ENCODE measurements around the gene MICAL3. TPM values are rescaled to one million over a fixed set of nuclear protein-coding genes. Genes with fewer than 3 reads are reported as not detected.

MICAL3 gene, protein sequence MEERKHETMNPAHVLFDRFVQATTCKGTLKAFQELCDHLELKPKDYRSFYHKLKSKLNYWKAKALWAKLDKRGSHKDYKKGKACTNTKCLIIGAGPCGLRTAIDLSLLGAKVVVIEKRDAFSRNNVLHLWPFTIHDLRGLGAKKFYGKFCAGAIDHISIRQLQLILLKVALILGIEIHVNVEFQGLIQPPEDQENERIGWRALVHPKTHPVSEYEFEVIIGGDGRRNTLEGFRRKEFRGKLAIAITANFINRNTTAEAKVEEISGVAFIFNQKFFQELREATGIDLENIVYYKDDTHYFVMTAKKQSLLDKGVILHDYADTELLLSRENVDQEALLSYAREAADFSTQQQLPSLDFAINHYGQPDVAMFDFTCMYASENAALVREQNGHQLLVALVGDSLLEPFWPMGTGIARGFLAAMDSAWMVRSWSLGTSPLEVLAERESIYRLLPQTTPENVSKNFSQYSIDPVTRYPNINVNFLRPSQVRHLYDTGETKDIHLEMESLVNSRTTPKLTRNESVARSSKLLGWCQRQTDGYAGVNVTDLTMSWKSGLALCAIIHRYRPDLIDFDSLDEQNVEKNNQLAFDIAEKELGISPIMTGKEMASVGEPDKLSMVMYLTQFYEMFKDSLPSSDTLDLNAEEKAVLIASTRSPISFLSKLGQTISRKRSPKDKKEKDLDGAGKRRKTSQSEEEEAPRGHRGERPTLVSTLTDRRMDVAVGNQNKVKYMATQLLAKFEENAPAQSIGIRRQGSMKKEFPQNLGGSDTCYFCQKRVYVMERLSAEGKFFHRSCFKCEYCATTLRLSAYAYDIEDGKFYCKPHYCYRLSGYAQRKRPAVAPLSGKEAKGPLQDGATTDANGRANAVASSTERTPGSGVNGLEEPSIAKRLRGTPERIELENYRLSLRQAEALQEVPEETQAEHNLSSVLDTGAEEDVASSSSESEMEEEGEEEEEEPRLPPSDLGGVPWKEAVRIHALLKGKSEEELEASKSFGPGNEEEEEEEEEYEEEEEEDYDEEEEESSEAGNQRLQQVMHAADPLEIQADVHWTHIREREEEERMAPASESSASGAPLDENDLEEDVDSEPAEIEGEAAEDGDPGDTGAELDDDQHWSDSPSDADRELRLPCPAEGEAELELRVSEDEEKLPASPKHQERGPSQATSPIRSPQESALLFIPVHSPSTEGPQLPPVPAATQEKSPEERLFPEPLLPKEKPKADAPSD (N-terminal part only)
- 39.2 and 41.8 TPM in 2 replicates for total RNA-seq (2021; fragmentation: NEBNext Ultra II Directional; extraction: Animal tissue kit (Norgen Biotek cat#: 25700))
- 8.3 and 10.8 TPM in 2 replicates for polyA plus RNA-seq (2011; rRNA removed)
- polyA plus RNA-seq (2011; cell fraction: cytosol; rRNA removed), result 10.7 TPM
- polyA plus RNA-seq (2011; cell fraction: nucleus; rRNA removed), result 32.8 TPM
- 18.4 to 26.8 TPM (median 20.0 TPM) in 4 replicates for polyA plus RNA-seq (2012, experiment 1 of 2)
- polyA plus RNA-seq (2012, experiment 2 of 2), result 5.5 TPM
- polyA plus RNA-seq (2013, experiment 1 of 2), result 13.1 TPM
- 13.3 TPM for polyA plus RNA-seq (2013, experiment 2 of 2)
- 31.2 and 33.7 TPM in 2 replicates for polyA minus RNA-seq (2011; rRNA and poly(A)+ RNA removed)
- 13.2 TPM for polyA minus RNA-seq (2011; cell fraction: cytosol; rRNA and poly(A)+ RNA removed)
- 34.5 TPM for polyA minus RNA-seq (2011; cell fraction: nucleus; rRNA and poly(A)+ RNA removed)
- long read RNA-seq, experiment 1, partial matches to known transcripts, result 0 of 9 reads
- long read RNA-seq, experiment 1, other reads (novel, unspliced or antisense), result 9 of 9 reads
- long read RNA-seq, experiment 2, partial matches to known transcripts, result 0 of 1 reads
- long read RNA-seq, experiment 2, other reads (novel, unspliced or antisense), result 1 of 1 reads

GRCh38 chr22:18024276-18024939, at the start of gene MICAL3:
Gene MICAL3, minus strand, starts transcription at chr22:18024561. Its CDS starts 117,749 bp downstream, at chr22:17906812.
- no peaks in the 10 kb centered on the region for H3K9me3 ChIP-seq (ENCODE audit: insufficient read depth in 2 of 2, low read depth in 1 of 2, low read length in 1 of 2)
- no peak within 1 kb of the TSS for H3K27ac ChIP-seq (ENCODE audit: low read depth, low read length)
- peak within 1 kb of the TSS; percentile 92 to 95 for H3K4me2 ChIP-seq (ENCODE audit: insufficient read depth in 1 of 2, low read depth in 2 of 2, low read length in 2 of 2)
- peaks cover 15 to 33% (median 25%) of the 10 kb centered on the region in 4 experiments for H3K27me3 ChIP-seq (replicated peaks in 1 of 4; ENCODE audit: control insufficient read depth in 3 of 4, extremely low read depth in 1 of 4, insufficient read depth in 3 of 4, low read length in 3 of 4)
- DNase-seq (ENCODE audit: low read depth in 1 of 2, low spot score in 2 of 2) (peak in 1 of 2 experiments; percentile 74), FAIRE-seq (no peak)
- peak within 1 kb of the TSS; percentile 50; the same call in 1 of the 2 replicates for H2BK12ac ChIP-seq (ENCODE audit: low read depth, low read length)
- H2BK15ac ChIP-seq (ENCODE audit: low read length), result 0 out of 2 replicates have a peak within 1 kb of the TSS, but pooled peaks have one; percentile 29
- no peaks in the 10 kb centered on the region for H3K36me3 ChIP-seq (ENCODE audit: control insufficient read depth in 2 of 4, insufficient read depth in 4 of 4, low read length in 3 of 4)
- H3K56ac ChIP-seq (replicated peaks; ENCODE audit: insufficient read length, low read depth, low read length), result no peak within 1 kb of the TSS
- peaks cover 13% of the 10 kb centered on the region for H3K23me2 ChIP-seq (ENCODE audit: low read depth, low read length)
- H4K5ac ChIP-seq (ENCODE audit: insufficient read length, low read depth, low read length), result no peak within 1 kb of the TSS
- H2BK120ac ChIP-seq (replicated peaks; ENCODE audit: low read depth, low read length), result peak within 1 kb of the TSS; percentile 38
- H3K4me3 ChIP-seq (ENCODE audit: extremely low read depth in 1 of 4, insufficient read depth in 2 of 4, low read depth in 3 of 4, low read length in 4 of 4), result peak within 1 kb of the TSS; percentile 42 to 66 (median 56)
- no peak within 1 kb of the TSS for H2BK5ac ChIP-seq (ENCODE audit: low read depth, low read length)
- POLR2A ChIA-PET (ENCODE audit: partially characterized antibody), result interaction anchor here (1.5 kb wide), 1 partner anchor 53 kb away, joined by 6 read pairs; the partner anchor contains the start of gene PEX26
- peak within 1 kb of the TSS; percentile 62 for H3K18ac ChIP-seq (ENCODE audit: extremely low read depth, low read length)
- peaks cover 0 to 10% (median 5%) of the 10 kb centered on the region in 4 experiments; a peak in 6 of 7 replicates for H3K4me1 ChIP-seq (replicated peaks in 1 of 4; ENCODE audit: control insufficient read depth in 3 of 4, insufficient read depth in 4 of 4, low read length in 3 of 4)
- peak within 1 kb of the TSS; percentile 17 for H4K8ac ChIP-seq (ENCODE audit: extremely low read depth, insufficient read depth, low read length)
- no peak within 1 kb of the TSS for H3K23ac ChIP-seq (ENCODE audit: insufficient read length)
- CTCF ChIA-PET (ENCODE audit: partially characterized antibody), result interaction anchor here (1.0 to 2.1 kb wide), 6 partner anchors 11 to 107 kb away, joined by 3 to 11 read pairs (median 4); no protein-coding TSS in a partner anchor
- H3K14ac ChIP-seq (ENCODE audit: insufficient read length), result no peak within 1 kb of the TSS
- H2BK20ac ChIP-seq (ENCODE audit: low read length), result no peak within 1 kb of the TSS
- H3K9ac ChIP-seq (replicated peaks in 1 of 4; ENCODE audit: extremely low read depth in 1 of 4, low read depth in 3 of 4, low read length in 3 of 4), result peak within 1 kb of the TSS in 1 of 4 experiments; percentile 38; a peak in 2 of 7 replicates
- peaks cover 1% of the 10 kb centered on the region in 2 experiments for H4K20me1 ChIP-seq (replicated peaks in 1 of 2; ENCODE audit: control insufficient read depth in 1 of 2, insufficient read depth in 2 of 2, low read length in 2 of 2)
- no peaks in the 10 kb centered on the region for H3K79me1 ChIP-seq (ENCODE audit: low read depth, low read length)
- H2AFZ ChIP-seq (ENCODE audit: low read length), result peak within 1 kb of the TSS; percentile 90
- H4K91ac ChIP-seq (replicated peaks; ENCODE audit: insufficient read length, low read length), result no peak within 1 kb of the TSS
- H3K4ac ChIP-seq (replicated peaks; ENCODE audit: insufficient read length, low read depth, low read length), result no peak within 1 kb of the TSS
- 6 to 100% methylated on average over 1 to 28 of the region's 56 CpGs for WGBS, 2 experiments (ENCODE audit: extremely low coverage in 1 of 2, insufficient coverage in 1 of 2, insufficient read length in 1 of 2, insufficient replicate concordance in 2 of 2, low coverage in 1 of 2, low lambda C conversion rate in 2 of 2, missing lambda C conversion rate in 1 of 2)
- no peaks in the 10 kb centered on the region for H3K79me2 ChIP-seq (ENCODE audit: control insufficient read depth in 1 of 2, insufficient read depth in 2 of 2, low read length in 2 of 2)
- no peak within 1 kb of the TSS for H2AK5ac ChIP-seq (ENCODE audit: low read depth, low read length)
- TF ChIP-seq KDM4A (IDR thresholded peaks at IDR 0.05; ENCODE audit: low read depth, low read length, severe bottlenecking) (peak; percentile 96), RAD21 (IDR thresholded peaks at IDR 0.05 in 1 of 2, conservative IDR thresholded peaks at IDR 0.05 in 1 of 2; ENCODE audit: low read depth in 2 of 2, low read length in 2 of 2) (peak in 1 of 2 experiments; percentile 36; a peak in 1 of 4 replicates)
